GM18858 (cell line): ENCODE results near the gene TMEM117.

Source experiments
- ATAC-seq: cut with Tn5 transposase; IDR thresholded peaks from one replicate; pipeline ENCODE4 v1.9.1; 2021; ENCODE audit not compliant: unreplicated experiment

Gene TMEM117

DNA sequence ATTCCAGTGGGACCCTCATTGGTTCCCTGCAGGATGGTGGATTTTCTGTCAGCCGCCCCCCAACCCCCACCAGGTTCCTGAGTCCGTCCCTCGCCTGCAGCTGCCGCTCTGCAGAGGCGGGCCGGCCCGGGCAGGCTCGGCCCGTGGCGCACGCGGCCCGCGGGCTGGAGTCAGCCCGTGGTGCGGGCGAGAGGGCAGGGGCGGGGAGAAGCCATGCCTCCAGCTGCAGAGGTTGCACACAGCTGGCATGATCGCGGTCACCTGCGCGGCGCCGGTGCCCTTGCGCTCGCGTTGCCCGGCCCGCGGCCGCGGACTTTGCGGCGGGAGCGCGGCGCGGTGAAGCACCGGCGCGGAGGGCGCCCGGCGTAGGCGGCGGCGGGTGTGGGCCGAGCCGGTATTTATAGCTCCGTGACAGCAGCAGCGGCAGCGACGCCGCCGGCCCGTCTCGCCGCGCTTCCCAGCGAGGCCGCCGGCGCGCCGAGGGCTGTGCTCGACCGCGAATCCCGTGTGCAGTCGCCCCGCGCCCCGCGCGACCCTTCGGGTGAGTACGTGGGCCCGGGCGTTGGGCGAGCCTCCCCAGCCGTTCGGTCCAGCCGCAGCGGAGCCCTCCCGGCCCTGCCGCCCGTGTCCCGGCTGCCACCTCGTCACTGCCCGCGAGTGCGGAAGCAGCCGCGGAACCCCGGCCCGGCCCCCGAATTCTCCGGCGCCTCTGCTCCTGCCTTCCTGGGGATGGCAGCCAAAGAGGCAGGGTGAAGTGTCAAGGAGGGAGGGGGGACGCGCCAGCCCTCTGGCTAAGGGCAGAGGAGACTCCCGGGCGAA is at the start of gene TMEM117:
Gene TMEM117, plus strand, starts transcription at position 426 of the 819 bp plus-strand sequence.
- ATAC-seq = peak; percentile 70

DNA sequence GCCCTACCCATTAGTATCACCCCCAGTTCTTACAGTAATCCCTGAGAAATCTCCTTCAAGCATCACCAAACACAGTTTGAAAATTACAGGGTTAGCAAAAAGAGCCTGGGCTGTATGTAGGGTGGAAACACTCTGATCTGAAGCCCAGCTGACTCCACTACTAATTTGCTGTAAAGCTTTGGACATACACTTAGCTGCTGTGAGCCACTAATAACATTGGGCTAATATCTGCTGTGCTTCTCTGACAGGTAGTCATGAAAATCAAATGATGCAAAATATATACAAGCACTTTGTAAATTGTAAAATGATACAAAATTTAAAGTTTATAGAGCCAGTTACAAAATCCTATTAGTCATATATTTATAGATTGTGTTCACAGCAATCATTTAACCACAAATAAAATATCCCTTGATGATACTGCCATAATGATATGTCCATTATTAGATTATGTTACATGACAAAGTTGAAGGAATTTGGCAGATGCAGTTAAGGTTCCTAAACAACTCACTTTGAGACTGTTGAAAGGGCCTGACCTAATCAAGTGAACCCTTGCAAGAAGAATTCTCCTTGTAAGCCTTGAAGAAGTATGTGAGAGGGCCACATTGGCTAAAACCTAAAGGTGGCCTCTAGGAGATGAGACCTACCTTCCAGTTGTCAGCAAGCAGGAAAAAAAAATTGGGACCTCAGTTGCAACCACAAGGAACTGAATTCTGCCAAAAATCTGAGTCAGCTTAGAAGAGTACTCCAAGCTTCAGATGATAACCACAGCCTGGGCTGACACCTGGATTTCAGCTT is 48.8 kb upstream of the TMEM117 start:
- ATAC-seq = no peak

DNA sequence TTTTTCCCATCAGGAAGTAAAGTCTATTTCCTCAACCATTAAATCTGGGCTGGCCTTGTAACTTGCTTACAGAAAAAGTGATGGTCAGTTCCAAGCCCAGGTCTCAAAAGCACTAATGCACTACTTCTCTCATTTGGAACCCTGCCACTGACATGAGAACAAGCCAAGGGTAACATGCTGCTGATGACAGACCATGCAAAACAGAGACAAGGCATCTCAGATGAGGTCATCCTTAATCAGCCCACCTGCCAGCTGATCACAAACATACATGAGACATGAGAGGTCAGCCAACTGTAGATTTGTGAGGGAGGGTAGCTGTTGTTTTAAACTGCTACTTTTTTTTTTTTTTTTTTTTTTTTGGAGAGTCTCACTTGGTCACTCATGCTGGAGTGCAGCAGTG is 45.9 kb upstream of the TMEM117 start:
- no peak for ATAC-seq

DNA sequence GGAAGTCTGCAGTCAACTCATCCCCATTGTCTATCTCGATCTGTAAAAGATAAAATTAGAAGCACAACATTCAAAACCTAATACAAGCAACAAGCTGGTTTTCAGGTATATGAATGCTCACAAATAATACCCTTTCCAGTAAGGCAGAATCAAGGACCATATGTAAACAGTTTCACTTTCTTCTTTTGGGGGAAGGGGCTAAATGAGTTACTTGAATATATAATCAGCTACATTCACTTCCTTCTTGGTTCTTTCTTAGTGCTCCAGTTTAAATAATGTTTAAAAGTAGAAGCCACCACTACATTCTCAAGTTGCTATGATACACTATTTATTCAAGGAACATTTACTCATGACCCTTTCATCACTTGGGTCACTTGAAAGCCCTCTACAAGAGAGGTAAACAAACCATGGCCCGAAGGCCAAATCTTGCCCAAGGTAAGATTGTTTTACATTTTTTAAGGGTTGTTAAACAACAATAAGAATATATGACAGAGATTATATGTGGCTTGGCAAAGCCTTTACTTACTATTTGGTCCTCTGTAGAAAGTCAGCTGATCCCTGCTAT is 40.1 kb upstream of the TMEM117 start:
- ATAC-seq = no peak

DNA sequence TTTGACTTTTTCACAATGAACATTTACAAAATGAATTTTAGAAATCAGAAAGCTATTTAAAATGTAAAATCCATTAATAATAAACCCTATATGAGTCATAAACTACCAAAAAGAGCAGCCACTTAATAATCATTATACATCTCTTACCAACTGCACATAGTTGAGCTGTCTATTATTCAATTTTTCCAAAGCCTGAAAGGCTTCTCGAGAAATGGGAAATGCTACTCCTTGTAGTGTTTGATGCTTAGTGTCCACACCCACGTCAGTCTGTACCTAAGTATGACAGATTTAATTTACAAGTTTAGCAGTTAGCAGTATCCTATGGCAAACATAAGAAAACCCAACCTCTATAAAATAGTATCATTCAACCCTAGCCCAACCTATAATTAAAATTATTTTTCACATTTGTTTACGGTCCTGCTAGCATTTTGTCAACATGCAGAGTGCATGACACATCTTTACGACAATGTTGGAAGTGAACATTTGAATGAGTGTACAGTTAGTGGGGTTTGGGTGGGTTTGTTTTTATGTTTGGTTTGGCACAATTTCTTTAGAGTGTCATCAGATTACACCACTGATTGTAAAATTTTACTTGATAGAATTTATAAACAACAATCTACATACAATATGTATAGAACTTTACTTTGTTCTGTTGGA is 38.2 kb upstream of the TMEM117 start:
- ATAC-seq = no peak

DNA sequence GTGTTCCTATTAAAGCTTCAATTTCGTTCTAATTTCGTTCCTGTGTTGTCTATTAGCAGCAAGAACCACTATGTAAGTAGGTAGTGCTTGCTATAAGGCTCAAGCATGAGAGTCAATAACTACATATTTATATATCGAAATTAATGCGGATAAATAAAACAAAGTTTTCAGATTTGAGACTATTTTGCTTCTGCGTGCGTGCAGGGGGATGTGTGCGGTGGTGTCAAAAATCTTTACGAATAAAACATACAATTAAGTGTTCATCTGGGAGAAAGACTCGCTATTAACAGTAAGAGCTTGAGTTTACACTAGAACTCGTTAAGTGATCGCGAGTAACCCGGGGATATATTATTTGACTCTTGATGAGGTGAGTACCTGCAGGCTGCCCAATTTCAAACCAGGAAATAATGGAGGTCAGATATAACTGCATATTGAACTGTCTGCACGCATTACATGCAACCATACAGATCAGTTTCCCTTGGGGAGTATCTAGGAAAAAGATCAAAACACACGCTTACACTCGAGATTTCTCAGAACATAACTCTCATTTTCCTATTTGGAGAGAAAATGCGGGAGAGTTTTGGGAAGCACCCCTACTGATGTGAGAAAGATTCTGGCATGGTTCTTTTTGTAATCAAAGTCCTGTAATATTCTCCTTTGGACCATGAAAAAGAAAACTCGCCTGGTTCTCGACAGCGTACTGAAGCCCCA is 30.6 kb upstream of the TMEM117 start:
- no peak for ATAC-seq

DNA sequence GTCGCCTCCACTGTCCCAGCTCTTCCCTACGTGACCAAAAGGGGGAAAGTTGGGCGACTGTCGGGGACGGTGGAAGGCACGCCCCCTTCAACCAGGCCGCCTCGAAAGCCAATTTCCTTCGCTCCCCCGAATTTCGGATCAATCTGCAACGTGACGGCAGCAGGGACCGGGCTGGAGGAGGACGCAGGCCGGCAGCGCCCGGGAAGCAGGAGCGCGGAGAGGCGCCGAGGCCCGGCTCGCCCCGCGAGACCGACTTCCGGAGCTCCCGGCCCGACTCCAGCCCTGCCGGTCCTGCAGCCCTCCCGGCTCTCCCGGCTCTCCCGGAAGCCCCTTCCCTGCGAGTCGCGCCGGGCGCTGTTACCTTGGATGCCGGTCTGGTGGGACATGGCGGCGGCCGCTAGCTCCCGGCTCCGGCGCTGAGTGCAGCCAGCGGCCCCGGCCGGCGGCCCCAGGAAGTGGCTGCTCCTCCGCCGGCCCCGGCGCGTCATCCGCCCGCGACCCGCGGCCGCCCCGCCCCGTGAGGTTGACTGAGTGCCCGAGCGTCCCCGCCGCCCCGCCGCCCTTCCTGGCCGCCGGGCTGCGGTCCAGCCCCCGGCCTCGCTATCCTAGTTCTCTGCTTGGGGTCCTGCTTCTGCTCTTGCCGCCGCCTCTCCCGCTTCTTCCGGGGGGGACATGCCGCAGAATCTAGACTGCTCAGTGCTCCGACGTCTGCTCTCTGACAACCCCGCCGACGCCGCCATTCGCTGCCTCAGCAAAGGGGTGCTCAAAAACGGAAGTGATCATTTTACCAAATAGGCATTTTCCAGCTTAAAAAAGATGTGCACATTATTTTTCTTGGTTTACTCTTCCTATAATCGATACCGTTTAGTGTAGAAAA is 29.8 kb upstream of the TMEM117 start, which contains the start of gene TWF1:
Gene TWF1, minus strand, starts transcription at position 458 of the 877 bp plus-strand sequence. Its CDS starts 72 bp downstream, at position 386.
- peak; percentile 88 for ATAC-seq

DNA sequence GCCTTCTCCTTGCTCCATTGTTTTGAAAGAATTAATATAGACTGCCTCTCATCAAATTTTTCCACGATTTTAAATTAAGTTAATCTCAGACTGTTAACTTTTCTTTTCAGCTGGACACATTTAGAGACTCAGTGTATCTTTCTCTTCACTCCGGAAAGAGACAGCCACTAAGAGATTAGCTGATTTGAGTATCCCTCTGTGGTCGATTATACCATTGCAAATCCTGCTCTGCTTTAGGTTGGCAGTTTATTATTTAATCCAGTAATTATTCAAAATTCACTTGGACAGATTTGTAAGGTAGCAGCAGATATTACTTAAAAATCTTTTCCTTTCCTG is 29.2 kb upstream of the TMEM117 start:
- ATAC-seq = no peak

DNA sequence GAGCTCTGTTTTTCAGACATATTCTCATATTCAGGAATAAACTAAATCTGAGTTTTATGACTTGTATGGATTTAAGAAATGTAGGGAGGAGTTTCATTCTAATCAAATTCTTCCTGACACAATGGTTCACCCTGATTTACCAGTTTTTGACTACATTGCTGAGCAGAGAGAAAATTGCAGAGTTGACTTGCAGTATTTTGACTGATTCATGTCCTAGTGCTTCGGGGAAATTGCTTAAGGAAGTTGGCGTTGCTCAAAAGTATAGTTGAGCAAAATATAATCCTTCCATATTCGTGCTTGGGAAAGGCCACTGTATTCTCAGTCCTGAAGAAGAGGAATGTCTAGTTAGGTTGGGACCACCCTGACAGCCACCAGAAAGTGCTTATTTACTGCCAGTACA is 28.5 kb upstream of the TMEM117 start:
- no peak for ATAC-seq

DNA sequence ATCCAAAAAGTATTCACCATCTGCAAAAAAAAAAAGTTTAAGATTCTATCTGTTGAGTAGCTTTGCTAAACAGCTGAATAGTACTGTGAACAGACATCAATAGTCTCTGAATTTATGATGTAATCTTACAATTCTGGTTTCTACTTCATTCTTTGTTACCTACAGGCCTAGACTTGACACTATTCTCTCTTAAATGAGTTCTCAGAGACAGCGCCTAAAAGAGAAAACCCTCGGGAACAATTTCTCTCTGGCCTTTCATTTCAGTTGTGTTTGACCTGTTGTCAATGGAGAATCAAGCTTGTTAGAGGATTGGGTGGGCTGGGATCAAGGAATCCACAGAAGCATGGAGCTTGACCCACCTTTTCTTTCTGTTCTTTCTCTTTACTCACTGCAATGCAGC is 23.8 kb upstream of the TMEM117 start:
- ATAC-seq = no peak

DNA sequence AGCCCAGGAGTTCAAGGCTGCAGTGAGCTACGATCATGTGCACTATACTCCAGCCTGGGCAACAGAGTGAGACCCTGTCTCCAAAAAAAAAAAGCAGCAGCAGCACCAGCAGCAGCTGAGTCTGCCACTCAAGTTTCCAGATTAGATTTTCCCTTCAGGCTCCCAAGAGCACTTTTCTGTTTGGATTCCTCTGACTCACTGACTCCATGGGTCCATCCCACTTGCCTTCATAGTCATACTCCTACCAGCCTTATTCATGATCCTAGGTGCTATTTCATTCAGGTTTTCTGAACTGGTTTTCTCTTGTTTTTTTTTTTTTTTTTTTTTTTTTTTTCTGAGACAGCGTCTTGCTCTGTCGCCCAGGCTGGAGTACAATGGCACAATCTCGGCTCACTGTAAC is 23.0 kb upstream of the TMEM117 start:
- ATAC-seq = no peak

DNA sequence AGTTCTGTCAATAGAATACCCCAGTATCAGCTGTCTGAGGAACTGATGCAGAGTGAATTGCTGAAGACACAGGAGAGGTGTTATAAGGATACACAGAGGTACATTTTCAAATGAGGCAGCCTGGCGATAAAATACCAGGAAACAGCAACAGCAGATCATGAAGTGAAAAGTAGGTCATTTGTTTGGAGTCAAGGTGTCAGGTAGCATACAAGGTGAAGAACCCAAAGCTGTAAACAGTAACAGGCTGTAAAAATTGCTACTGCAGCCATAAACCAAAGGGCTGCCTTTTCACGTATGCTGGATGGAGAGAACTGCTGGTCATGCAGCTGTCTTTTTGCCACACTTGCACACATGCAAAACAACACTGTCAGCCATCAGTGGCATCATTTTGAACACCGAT is 20.5 kb upstream of the TMEM117 start:
- no peak for ATAC-seq

DNA sequence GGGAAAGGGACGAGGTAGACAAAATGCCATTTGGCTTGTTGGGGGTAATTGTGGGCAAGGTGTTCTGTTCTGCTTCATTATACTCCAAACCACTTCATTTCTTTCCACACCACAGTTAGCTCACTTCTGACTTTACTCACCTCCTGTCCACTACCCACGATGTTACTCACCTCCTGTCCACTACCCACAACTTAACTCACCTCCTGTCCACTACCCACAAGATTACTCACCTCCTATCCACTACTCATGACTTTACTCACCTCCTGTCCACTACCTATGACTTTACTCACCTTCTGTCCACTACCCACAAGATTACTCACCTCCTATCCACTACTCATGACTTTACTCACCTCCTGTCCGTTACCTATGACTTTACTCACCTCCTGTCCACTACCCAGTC is 19.7 kb upstream of the TMEM117 start:
- ATAC-seq = no peak

DNA sequence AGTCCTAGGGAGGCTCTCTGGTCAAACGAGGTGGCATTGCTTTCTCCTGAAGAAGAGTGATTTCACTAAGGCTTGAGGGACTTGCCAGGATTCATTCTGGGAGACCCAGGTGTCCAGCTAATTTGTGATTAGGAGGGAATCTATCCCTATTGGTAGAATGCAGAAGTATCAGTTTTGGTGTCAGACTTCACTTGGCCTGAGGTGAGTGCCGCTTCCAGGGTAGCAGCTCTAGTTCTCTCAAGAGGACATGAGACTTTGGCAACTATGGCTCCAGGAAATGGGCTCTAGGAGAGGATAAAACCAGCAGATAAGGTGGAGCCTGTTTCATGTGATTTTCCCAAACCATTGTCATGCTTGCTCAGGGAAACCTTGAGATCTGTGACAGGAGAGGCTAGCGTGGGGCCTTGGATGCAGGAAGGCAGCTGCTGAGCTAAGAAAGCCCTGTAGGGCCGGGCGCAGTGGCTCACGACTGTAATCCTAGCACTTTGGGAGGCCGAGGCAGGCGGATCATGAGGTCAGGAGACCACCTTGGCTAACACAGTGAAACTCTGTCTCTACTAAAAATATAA is 11.6 kb upstream of the TMEM117 start:
- ATAC-seq = no peak

DNA sequence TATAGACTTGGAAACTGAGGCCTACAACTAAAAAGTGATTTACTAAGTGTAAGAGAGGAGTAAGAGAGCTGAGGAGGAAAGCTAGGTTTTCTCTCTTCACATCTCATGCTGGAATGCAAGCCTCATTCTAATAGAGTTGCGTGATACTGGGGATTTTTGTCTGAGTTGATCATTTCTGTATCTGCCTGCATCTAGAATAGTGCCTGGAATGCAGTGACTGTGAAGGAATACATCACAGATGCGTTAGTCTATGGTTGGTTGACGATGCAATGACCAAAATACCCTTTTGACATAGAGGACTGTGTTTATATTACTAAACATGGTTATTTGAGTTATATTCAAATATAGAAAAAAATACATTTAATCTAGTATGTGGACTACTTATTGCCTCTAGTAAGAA is 9.2 kb upstream of the TMEM117 start:
- ATAC-seq = no peak

DNA sequence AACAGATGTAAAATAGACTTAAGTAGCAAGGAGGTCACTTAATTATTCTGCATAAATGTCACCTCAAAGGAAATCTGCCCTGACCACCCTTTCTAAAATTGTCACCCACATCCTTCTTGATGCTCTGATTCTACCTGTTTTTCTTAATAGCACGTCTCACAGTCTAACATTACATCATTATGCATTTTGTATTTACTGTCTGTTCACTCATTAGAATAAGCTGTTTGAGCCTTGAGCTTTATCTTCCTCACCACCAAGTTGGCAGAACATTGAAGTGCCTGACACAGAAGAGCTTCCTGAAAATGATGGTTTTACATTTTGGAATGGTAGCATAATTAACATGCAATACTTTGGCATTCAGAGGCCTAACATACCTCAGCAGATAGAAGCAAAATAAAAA is 8.8 kb upstream of the TMEM117 start:
- no peak for ATAC-seq

DNA sequence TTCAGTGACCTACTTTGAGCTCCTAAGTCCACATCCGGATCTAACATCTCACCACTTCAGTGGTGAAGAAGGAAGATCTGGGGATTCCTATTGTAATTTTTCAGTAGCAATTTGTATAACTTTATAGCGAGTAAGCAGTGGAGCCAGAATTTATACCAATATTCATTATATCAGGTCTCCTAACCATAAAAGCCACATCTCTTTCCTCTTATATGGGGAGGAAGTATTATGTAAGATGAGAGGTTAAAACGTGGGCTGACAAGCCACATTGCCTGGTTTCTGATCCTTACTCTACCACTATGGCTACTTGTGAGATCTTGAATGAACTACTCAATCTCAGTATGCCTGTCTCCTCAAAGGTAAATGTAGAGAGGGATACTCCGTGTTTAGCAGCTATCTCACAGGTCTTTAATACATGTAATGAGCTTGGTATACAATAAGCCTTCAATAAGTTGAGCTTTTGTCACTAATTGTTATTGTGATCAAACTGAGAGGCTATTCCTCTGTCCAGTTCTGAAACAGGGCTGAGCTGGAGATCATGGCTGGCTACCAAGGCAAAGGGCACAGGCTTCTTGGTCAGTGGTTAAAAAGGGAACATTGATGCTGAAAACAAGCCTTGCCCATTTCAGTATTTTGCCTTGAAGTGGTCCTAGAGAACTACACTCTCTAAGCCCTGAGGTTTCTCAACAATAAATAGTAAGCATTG is 3.3 kb upstream of the TMEM117 start:
- ATAC-seq = no peak

DNA sequence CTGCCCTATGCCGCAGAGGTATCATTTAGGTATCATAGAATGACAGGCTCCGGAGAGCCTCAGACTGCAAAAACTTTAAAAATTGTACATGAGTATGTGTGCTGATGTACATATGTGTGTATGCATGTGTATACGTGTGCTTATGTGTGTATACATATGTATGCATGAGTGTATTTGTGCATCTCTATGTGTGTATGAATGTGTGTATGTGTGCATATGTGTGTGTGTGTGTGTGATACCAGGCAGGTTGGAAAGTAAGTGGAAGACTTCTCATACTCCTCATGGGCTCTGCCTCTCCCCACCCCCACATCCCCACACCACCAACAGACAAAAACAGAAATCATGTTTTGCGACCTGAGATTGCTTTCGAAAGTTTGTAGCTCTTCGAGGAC is 621 bp upstream of the TMEM117 start:
- peak; percentile 2 for ATAC-seq

DNA sequence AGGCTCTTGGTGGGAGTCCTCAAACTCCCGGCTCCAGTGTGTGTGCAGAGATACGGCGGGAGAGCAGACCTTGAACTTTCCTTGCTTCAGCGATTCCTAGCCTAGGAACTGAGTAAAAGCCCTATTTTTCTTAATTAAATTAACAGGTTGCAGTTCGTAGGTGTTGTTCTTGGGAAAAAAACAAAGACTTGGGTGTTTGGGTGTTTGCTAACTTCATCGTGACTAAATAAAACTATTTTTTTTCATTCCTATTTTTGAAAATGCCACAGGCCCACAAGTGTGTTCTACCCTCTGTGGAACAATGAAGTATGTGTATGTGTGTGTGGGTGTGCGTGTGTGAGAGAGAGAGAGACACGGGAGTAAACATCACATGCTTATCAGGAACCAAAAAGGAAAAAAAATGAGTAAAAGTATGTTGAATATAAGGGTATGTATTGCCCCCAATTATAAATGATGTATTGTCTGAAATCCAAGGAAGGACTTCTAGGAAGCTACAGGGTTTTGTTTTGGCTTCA is 651 bp downstream of the TMEM117 start:
- peak; percentile 16 for ATAC-seq
